NCI-H2171 (cell line): Measurements from ENCODE around the gene SERPINA12.
"Not testable (repeated sequence)": the region's sequence is repeated elsewhere in the genome, so short reads cannot be mapped to it uniquely, and the experiment has no call there.

Source experiments
- DNase-seq: peaks from one replicate; lab custom pipeline; 2025; lab: John Stamatoyannopoulos, UW

SERPINA12 gene

DNA sequence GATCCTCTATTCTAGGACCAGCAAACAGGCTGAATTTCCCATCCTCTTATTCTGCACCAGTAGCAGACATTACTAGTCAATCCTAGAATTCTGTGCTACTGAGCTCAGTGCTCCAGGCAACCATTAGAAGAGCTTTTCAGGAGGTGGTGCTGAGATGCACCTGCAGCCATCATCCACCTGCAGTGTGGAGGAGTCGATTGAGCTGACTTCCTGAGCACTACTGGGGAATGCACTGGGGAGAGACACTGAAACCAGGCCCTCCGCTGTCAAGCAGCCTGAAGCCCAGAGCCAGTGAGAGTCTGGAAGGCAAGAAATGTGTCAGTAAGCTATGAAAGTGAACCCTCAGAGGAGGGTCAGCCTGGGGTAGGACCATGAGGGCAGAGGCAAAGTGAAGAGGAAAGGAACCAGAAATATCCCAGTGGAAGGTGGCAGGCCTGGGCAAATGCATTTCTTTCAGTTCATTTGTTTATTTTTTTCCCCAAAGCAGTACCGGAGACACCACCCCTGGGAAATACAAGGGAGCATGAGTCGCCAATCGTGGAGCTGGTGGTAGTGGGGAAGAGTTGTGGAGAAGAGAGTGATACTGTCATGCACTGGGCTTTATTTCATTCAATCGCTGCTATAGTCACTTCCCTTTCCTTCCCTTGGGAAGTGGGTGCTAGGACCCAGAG is 28.9 kb upstream of the SERPINA12 start:
- no peak for DNase-seq

DNA sequence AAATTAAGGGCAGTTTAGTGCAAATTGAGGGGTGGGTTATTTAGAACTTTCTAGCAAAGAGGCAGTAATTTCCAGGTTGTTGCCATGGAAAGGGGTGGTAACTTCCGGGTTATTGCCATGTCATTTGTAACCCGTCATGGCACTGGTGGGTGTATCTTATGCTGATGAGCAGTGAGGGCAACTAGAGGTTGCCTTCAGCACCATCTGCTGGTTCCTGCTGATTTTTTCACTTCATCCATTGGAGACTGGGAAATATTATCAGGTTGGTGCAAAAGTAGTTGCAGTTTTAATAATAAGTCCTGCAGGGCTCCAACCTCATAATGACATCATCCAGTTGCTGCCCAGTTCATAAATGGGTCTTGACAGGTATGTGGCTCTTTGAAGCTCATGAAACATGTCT is 27.6 kb upstream of the SERPINA12 start:
- no peak for DNase-seq

DNA sequence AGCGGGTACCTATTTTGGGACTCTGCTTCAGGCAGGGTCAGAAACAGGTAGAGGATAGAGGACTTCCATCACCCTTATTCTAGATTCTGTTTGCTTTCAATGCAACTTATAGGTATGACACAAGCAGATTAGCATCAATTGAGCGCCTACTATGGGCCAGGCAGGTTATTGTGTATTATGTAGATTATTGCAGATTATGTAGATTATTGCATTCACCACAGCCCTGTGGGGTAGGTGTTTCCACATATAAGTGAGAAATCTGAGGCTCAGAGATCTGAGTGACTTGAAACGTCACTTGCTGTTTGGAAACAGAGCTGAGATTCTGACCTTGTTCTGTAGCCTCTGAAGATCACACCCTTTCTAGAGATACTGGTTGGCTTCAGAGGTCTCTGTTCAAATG is 26.2 kb upstream of the SERPINA12 start:
- DNase-seq: no peak

DNA sequence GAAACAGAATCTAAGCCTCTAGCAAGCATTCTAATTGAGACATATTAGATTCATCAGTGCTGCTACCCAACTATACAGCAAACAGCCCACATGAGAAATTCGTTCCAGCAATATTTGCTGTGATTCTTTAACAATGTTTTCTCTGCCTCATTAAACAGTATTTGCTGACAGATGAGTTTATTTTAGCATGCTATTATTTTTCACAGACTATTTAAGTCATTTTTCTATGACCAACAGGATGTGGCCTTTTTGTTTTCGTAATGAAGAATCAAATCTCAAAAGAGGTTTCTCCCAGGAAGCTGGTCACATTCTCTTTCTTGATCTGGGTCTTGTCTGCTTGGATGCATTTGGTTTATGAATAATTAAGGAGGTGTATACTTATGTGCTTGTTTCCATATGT is 23.2 kb upstream of the SERPINA12 start:
- DNase-seq: no peak

DNA sequence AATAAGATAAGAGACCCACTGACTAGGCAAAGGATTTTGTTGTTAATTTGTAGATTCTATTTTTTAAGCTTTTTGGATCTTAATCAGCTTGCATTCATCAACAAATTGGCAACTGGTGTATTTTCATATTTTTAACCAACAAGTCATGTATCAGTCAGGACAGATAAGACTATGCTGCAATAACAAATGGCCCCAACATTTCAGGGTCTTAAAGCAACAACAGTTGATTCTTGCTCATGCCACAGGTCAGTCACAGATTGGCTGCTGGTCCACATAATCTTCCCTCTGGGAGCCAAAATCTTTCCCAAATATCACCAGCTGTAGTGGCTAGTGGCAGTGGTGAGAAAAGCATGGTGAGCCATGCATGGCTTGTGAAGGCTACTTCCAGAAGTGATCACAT is 21.9 kb upstream of the SERPINA12 start:
- DNase-seq: no peak

DNA sequence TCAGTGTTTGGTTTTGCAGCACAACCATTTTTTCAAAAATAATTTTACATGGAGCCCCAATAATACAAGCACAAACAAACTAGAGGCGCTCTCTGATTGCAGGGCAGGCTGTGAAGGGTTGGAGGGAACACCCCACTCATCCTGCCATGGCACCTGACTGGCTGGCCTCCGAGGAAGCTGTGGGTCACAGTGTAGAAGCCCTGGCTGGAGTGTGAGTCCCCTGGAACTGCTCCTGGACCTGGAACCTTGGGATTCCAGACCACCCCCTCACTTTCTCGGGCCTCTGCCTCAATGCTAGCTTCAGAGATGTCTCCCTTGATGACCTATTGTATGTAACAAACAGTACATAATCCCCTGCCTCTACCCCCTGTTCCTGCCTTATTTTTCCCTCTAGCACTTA is 14.8 kb upstream of the SERPINA12 start:
- no peak for DNase-seq

DNA sequence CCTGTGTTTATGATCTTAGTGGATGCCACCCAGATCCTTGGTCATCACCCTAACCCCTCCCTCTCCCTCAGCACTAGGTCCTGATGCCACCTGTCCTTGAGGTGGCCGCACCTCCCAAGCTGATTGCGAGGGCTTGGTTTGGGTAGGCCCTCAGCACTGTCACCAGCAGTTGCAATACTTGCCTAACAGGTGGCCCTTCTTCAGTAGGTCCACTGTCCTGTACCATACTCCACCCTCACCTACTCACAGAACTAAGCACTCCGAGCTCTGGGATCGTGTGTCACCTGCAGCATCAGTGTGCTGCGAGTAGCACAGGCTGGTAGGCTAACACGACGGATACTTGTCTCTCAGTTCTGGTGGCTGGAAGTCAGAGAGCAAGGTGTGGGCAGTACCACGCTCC is 14.0 kb upstream of the SERPINA12 start:
- DNase-seq: no peak

DNA sequence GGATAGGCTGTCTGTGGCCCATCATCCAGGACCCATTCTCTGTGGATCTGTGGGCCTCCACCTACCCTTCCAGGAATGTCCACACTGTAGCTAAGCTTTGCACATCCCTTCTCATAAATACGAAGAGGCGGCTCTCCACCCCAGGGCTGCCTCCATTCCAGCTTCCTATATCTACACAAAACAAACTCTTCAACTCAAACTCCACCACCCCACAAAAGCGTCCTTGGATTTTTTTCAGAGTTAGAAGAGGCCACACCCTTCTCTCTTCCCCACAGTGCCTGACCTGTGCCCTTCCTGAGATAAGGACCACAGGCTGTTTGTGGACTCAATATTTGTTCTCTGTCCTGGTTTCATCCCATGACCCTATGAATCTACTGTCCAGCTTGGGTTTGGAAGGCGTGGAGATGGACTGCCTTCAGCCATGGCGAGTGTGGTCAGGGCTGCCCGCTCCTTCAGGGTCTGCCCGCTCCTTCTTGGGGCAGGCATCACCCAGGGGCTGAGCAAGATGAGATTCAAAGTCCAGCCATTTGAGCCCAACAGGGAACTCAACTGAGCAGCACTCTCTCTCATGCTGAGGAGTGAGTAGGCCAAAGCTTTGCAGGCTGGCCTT is 13.0 kb upstream of the SERPINA12 start:
- DNase-seq: no peak

DNA sequence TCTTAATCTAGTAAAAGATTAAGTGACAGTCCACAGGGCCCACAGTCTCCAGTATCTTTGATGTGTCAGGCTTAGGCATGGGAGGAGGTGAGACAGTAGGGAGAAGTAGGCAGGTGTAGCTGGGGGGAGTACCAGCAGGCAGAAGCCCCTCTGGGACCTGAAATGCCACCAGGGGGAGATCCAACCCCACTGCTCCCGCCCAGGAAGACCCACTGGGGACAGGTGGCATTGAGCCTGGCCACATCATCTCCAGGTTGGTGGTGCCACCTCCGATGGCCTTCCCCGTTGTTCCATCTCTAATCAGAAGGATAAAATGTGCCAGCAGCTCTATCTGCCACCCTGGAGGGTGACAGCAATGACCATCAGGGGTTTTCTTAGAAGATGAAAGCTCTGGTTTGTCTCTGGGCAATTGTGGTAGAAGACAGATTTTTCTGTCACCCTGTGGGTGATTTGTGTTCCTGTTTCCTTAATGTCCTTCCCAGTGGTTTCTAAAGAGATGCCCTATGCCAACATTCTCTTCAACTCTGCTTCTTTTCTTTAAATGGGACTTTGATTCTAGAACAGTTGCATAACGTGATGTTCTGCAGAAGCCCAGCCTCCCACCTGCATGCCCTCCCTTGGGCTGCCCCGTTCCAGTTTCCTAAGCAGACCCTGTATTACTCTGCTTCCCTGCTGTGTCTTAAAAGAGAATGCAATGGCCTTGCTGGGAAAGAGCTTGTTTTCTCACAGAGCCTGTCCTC is 12.3 kb upstream of the SERPINA12 start:
- DNase-seq: no peak

DNA sequence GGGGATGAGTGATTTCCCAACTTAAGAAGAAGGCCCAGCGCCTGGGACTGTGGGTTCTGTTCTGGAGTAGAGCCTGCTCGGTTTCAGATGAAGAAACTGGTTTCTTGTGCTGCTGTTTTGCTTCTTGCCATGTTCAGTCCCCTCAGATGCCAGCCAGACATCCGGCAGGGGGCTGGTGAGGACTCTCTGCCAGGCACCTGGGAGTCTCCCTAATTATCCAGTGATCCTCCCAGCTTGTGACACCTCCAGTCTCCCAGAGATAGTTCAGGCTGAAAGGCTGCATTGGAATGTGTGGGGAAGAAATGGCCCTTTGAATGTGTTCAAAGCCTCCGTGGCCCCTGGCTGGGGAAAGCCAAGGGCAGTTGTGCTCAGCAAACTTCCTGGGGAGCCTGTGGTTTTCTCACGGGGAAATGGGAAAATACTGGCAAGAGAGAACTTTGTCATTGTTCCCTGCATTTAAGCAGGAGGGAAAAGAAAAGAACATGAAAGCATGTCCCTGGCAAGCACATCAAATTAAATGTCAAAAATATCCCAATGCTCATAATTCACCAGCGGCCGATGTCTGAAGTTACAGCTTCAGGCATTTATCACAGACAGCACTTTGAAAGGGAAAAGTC is 8.5 kb upstream of the SERPINA12 start:
- DNase-seq: no peak

DNA sequence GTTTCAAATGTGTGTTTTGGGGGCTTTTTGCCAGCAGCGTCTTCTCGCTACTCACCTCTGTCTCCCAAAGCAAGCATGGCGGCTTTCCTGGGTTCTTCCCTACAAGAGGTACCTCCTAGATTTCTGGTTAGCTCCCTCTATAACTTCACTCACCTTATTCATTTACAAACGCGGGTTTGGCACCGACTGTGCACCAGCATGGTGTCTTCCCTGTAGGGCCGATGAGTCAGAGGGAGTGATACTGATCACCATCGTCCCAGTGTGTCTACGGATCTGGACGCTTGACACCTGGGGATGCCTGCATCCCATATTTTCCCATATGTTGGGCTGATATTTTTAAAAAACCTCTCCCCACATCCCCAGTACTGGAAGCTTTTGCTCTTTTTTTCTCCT is 8.0 kb upstream of the SERPINA12 start:
- DNase-seq: no peak

DNA sequence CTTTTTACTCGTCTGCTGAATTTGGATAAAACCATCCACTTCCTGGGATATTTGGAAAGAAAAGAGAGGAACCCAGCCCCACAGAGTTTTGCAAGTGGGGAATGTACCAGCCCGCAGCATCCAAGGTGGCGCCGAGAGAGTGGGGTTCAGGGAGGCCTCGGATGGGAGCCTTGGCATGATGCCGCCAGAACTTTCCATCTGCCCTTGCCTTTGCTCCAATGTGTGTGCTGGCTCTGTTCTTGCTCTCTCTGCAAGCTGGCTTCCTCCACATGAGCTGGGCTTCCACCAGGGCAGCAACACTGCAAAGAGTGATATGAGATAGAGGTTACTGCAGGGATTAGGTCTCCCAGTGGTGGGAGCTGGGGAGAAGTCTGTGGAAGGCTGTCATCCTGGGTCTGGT is 6.6 kb upstream of the SERPINA12 start:
- no peak for DNase-seq

DNA sequence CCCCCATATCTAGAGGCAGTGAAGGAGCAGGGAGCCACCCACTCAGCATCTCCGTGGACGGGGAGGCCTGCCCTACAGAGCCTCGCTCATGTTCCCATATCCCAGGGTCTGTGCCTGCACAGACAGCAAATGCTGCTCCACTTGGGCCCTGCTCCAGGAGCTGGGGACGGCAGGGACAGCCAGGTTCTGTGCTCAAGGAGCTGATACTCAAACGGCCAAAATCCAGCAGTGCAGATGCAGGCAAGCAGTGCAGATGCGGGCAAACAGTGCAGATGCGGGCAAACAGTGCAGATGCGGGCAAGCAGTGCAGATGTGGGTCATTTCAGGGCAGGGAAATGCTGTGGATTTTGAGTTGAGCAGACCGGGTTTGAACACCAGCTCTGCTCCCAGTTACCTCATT is 6.2 kb upstream of the SERPINA12 start:
- no peak for DNase-seq

DNA sequence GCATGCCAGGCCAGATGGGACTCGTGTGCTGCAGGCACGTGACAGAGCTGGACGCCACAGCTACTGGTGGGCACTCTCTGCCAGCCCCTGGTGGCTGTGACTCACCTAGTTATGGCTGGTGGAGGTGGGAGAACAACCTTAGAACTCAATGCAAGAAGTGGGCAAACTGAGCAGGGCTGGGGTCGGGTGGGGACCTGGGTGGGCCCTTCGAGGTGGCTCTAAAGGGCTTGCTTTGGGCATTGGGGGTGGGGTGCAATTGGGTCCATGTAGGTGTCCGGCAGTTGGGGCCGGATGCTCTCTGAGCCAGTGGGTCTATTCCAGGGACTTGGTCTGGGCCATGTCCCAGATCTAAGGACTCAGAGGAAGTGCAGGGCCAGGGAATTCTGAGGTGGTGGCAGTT is 5.1 kb upstream of the SERPINA12 start:
- DNase-seq: no peak

DNA sequence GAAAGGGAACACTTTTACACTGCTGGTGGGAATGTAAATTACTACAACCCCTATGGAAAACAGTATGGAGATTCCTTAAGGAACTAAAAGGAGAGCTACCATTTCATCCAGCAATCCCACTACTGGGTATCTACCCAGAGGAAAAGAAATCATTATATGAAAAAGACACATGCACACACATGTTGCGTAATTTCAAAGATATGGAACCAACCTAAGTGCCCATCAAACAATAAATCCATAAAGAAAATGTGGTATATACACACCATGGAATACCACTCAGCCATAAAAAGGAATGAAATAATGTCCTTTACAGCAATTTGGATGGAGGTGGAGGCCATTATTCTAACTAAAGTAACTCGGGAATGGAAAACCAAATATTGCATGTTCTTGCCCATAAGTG is 1.2 kb upstream of the SERPINA12 start:
- not testable (repeated sequence) for DNase-seq

DNA sequence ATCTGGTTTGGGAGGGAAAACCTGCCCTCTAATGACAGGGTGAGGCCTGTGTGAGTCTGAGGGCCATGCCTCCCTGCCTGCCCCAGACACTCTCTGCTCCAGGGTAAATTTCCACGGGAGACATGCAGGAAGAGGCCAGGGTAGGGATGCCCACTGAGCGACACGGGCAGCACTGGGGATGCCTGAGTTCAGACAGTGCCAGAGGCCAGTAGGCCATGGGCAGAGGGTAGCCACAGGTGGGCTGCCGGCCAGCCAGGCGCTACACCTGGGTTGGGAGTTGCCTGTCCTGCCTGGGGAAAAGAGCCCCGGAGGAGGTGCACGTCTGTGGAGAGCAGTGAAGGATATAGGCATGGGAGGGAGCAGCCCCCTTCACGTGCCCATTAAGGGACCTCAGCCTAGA is 3.6 kb downstream of the SERPINA12 start:
- DNase-seq: no peak

DNA sequence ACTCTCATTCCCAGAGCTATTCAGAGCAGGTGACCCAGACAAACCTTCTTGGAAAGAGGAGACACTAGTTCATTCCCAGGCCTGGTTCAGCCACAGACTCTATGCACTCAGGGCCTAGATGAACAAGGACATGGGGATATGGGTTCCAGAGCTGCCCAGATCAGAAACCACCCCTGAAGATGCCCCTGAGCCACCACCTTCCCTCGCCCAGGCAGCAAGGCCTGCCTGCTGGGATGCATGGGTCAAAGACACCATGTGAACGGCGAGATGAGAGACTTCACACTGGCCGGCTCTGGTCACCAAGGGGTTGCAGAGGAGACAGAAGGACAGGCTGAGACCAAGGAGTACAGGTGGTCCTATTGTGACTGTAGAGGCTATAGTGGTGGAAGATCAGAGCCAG is 4.1 kb downstream of the SERPINA12 start:
- DNase-seq: no peak

DNA sequence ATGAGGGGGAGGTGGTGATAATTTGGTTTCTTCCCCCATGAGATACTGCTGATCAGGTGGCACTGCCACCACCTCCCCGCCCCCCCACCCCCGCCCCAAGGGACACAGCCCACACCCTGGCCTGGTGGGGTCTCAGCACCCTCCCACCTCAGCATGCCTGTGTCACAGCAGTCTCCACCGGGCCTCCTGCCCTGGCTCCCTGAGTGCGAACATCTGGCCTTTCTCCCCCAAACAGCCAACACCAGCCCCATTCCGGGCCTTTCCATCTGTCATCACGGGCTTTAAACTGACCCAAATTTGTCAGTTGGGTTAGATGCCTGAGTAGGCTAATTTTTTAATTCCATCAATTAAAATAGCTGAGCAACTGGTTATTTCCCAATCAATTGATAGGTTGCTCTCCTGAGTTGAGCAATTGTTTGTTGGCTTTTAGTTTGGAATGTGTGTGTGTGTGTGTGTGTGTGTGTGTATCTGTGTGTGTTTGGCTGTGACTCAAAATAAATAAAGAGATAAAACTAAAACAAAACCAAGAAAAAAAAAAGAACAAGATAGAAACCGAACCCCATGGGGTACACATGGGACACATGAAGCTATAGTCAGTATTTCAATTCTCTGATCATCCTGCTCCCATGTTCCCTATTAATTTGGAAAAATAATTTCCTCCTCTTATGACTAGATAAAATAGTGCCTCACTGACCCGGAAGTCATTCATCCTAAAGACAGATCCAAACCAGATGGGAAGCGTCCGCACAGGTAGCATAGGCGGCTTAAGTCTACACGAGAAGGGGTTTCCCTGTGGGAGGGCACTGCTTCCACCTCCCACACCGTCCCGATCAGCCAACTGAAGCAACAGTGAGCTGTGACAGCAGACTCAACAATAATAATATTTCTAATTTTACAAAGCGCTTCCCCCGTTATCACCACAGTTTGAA is 7.4 kb downstream of the SERPINA12 start:
- no peak for DNase-seq

DNA sequence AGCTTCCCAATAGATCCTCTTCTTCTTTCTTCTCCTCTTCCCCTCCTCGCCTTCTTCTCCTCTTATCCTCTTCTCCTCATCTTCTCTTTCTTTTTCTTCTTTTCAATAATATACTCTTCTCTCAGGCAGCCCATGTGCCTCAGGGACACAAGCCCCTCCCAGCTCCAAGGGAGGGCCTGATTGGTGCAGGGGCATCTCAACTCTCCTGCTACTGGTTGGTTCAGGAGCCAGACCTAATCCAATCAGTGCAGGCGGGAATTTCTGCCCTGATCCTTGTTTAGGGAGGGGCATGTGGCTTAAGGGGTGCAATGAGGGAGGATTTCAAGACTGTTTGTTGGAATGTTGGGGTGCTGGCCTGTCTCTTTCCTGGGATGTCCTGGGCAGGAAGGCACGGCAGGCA is 9.0 kb downstream of the SERPINA12 start:
- no peak for DNase-seq

DNA sequence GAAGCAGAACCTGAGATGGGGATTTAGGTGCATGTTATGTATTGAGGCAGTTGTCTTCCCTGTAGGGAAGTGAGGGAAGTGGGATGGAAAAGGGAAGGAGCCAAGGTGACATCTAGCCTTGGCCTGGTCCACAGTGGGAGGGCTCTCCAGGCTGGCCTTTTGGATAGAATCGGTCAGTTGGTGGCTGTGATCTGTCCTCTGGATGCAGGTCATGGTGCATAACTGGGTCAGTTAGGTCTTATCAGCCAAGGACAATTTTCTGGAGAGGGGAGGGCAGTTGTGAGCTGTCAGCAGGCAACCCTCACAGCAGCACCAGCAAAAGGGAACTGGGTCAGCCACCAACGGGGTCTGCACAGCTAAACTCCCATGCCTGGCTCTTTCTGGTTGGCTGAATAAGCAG is 9.6 kb downstream of the SERPINA12 start:
- DNase-seq: no peak

DNA sequence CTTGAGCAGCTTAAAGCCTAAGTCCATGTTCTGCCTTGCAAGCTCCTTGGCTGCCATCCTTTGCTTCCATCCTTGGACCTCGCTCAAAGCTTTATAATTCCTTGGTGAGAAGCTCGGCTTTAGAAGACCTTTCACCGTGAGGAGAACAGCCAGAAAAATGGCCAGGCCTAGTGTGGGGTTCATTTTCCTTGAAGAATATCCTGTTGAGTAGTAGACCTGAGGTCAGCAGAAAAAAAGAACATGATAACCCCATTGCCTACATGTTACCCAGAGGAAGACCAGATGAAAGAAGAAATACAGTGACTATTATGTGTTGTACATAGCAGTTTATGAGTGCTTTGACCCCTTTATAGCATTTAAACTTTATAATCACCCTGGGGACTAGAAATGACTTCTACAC is 11.1 kb downstream of the SERPINA12 start:
- no peak for DNase-seq

DNA sequence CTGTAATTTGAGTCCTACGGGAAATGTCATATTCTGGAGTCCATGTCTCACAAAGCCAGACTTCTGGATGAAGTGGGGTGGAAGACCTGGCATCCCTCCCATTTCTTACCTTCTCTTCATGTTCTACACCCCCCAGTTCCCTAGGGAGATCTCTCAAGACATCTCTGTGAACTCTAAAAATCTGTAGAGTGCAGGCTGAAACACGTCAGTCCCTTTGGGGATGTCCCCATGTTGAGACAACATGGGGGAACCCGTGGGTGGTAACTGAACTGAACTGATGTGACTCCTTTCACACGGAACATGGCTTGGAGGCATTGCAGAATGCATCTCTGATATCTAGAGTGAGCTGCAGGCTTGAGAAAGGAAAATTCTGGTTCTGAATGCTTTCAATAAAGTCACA is 15.2 kb downstream of the SERPINA12 start:
- DNase-seq: no peak
